ENCODE measurements around the gene HIVEP1. TPM values are rescaled to one million over a fixed set of nuclear protein-coding genes. Genes with fewer than 3 reads are reported as not detected.

HIVEP1 gene
- total and polyA plus RNA-seq, 7 experiments from 2014 or later, result 13.2 to 86.1 (median 31.5) TPM

DNA sequence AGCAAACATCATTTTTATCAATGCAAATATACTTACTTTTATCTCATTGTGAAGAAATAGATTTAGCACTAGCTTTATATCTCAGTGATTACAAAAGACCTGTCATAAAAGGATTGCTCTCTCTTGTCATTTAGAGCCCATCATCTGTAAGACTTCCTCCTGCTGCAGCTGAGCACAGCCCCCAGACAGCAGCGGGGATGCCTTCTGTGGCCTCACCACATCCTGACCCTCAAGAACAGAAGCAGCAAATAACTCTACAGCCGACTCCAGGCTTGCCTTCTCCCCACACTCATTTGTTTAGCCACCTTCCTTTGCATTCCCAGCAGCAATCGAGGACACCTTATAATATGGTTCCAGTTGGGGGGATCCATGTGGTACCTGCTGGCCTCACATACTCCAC, 151.0 kb downstream of the HIVEP1 start:
- H3K4me1 ChIP-seq (ENCODE audit: control insufficient read depth in 2 of 2, insufficient read depth in 2 of 2, low read length in 2 of 2), result peaks cover 14 to 20% of the 10 kb centered on the region in 2 donors
- Mint-ChIP-seq H3K36me3 (peaks cover 7 to 30% (median 22%) of the 10 kb centered on the region in 5 donors), H3K27ac (peak overlapping the region; percentile 14 to 90 (median 64)), H3K4me3 (peak overlapping the region; percentile 6 to 77 (median 62)), H3K4me1 (peaks cover 25 to 54% (median 42%) of the 10 kb centered on the region in 7 donors), H3K27me3 (no peaks in the 10 kb centered on the region), H3K9me3 (no peaks in the 10 kb centered on the region)
- POLR2A ChIA-PET, result no interaction called here
- H3K9me3 ChIP-seq (ENCODE audit: control insufficient read depth in 2 of 3, low read length in 3 of 3), result no peaks in the 10 kb centered on the region
- no peak overlapping the region for H3K27ac ChIP-seq (ENCODE audit: low read depth, low read length)
- H3K4me3 ChIP-seq (ENCODE audit: low read length), result no peak overlapping the region
- intact Hi-C loops (cut with micrococcal nuclease), result loop anchor here (1.0 to 5.0 kb wide), 3 partner anchors 24 to 66 kb away; no protein-coding TSS in a partner anchor
- no peaks in the 10 kb centered on the region for H3K27me3 ChIP-seq (ENCODE audit: control insufficient read depth in 2 of 2, insufficient read depth in 2 of 2, low read length in 2 of 2)
- H3K36me3 ChIP-seq (ENCODE audit: control insufficient read depth in 2 of 3, insufficient read depth in 3 of 3, low read length in 3 of 3), result peaks cover 0 to 20% (median 0%) of the 10 kb centered on the region in 3 experiments
- CTCF ChIA-PET, result interaction anchor here (1.0 kb wide), 2 partner anchors 9 to 149 kb away, joined by 3 to 4 read pairs; no protein-coding TSS in a partner anchor
- peak in 8 of 9 donors; percentile 24 to 76 (median 65) for DNase-seq
- peak; percentile 90 for ATAC-seq

DNA sequence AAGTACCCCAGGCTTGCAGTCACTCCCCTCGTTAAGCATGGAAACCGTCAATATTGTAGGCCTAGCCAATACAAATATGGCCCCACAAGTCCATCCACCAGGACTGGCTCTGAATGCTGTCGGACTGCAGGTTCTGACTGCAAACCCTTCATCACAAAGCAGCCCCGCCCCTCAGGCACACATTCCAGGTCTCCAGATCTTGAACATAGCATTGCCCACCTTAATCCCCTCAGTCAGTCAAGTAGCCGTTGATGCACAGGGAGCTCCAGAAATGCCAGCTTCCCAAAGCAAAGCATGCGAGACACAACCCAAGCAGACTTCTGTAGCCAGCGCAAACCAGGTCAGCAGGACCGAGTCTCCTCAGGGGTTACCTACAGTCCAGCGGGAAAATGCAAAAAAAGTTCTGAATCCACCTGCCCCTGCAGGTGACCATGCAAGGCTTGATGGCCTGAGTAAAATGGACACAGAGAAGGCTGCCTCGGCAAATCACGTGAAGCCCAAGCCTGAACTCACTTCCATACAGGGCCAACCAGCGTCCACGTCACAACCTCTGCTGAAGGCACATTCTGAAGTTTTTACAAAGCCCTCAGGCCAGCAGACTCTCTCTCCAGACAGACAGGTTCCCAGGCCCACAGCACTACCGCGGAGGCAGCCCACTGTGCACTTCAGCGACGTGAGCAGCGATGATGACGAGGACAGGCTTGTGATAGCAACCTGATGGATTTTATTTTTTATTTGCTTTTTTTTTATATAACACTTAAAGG, 151.8 kb downstream of the HIVEP1 start:
- Mint-ChIP-seq H3K27ac (peak overlapping the region in 4 of 9 donors; percentile 44 to 90 (median 58)), H3K4me1 (peaks cover 23 to 55% (median 41%) of the 10 kb centered on the region in 7 donors), H3K4me3 (peak overlapping the region in 6 of 10 donors; percentile 47 to 77 (median 62)), H3K27me3 (no peaks in the 10 kb centered on the region), H3K9me3 (no peaks in the 10 kb centered on the region), H3K36me3 (peaks cover 7 to 30% (median 22%) of the 10 kb centered on the region in 5 donors)
- no peak for ATAC-seq
- intact Hi-C loops (cut with micrococcal nuclease), result loop anchor here (1.0 to 5.0 kb wide), 3 partner anchors 25 to 67 kb away; no protein-coding TSS in a partner anchor
- no peak overlapping the region for H3K4me3 ChIP-seq (ENCODE audit: low read length)
- ChIA-PET CTCF (no interaction called here), POLR2A (no interaction called here)
- H3K9me3 ChIP-seq (ENCODE audit: control insufficient read depth in 2 of 3, low read length in 3 of 3), result no peaks in the 10 kb centered on the region
- peaks cover 0 to 20% (median 0%) of the 10 kb centered on the region in 3 experiments for H3K36me3 ChIP-seq (ENCODE audit: control insufficient read depth in 2 of 3, insufficient read depth in 3 of 3, low read length in 3 of 3)
- H3K27me3 ChIP-seq (ENCODE audit: control insufficient read depth in 2 of 2, insufficient read depth in 2 of 2, low read length in 2 of 2), result no peaks in the 10 kb centered on the region
- peaks cover 14 to 22% of the 10 kb centered on the region in 2 donors for H3K4me1 ChIP-seq (ENCODE audit: control insufficient read depth in 2 of 2, insufficient read depth in 2 of 2, low read length in 2 of 2)
- DNase-seq, result no peak
- H3K27ac ChIP-seq (ENCODE audit: low read depth, low read length), result no peak overlapping the region

DNA sequence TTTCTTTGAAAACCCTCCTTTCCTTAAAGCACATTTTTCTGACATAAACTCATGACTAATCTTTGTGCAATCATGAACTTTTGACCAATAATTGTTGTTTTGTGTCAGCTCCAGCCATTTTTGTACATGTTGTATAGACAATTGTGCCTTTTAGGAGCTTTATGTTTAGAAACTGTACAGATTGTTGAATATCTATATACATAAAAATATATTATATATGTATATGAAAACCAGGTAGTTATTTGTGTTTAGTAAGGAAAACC, 152.3 kb downstream of the HIVEP1 start:
- Histone ChIP-seq H3K36me3 (ENCODE audit: control insufficient read depth in 2 of 3, insufficient read depth in 3 of 3, low read length in 3 of 3) (peaks cover 0 to 20% (median 0%) of the 10 kb centered on the region in 3 experiments), H3K27me3 (ENCODE audit: control insufficient read depth in 2 of 2, insufficient read depth in 2 of 2, low read length in 2 of 2) (no peaks in the 10 kb centered on the region), H3K27ac (ENCODE audit: low read depth, low read length) (no peak overlapping the region), H3K9me3 (ENCODE audit: control insufficient read depth in 2 of 3, low read length in 3 of 3) (no peaks in the 10 kb centered on the region), H3K4me3 (ENCODE audit: low read length) (no peak overlapping the region), H3K4me1 (ENCODE audit: control insufficient read depth in 2 of 2, insufficient read depth in 2 of 2, low read length in 2 of 2) (peaks cover 17 to 27% of the 10 kb centered on the region in 2 donors)
- H3K27ac Mint-ChIP-seq, result no peak overlapping the region
- ATAC-seq (no peak), DNase-seq (no peak)
- H3K4me1 Mint-ChIP-seq, result peaks cover 26 to 57% (median 46%) of the 10 kb centered on the region in 7 donors
- H3K4me3 Mint-ChIP-seq, result no peak overlapping the region
- intact Hi-C loops (cut with micrococcal nuclease), result loop anchor here in 1 of 2 donors (5.0 kb wide), 1 partner anchor 67 kb away; no protein-coding TSS in a partner anchor
- no peaks in the 10 kb centered on the region for H3K27me3 Mint-ChIP-seq
- ChIA-PET CTCF (no interaction called here), POLR2A (no interaction called here)
- no peaks in the 10 kb centered on the region for H3K9me3 Mint-ChIP-seq
- peaks cover 7 to 30% (median 22%) of the 10 kb centered on the region in 5 donors for H3K36me3 Mint-ChIP-seq

DNA sequence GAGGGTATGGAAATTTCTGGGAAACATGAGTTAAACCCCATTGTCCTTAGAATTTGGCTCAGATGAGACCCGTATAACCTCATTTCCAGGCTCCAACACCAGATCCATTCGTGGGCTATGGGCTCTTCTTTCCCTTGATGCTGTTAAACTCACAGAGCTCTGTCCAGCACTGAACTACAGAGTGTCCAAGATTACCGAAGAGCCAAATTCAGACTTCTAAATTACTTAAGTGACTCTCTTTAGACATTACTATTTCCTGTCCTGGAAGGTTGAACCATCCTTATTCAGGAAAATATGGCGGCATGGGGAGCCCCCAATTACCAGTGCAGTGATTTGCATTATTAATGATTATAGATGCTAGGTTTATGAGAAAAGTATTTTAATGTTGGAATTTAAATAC, 153.2 kb downstream of the HIVEP1 start:
- Histone ChIP-seq H3K4me3 (ENCODE audit: low read length) (no peak overlapping the region), H3K9me3 (ENCODE audit: control insufficient read depth in 2 of 3, low read length in 3 of 3) (no peaks in the 10 kb centered on the region), H3K27me3 (ENCODE audit: control insufficient read depth in 2 of 2, insufficient read depth in 2 of 2, low read length in 2 of 2) (no peaks in the 10 kb centered on the region), H3K36me3 (ENCODE audit: control insufficient read depth in 2 of 3, insufficient read depth in 3 of 3, low read length in 3 of 3) (peaks cover 0 to 20% (median 0%) of the 10 kb centered on the region in 3 experiments), H3K4me1 (ENCODE audit: control insufficient read depth in 2 of 2, insufficient read depth in 2 of 2, low read length in 2 of 2) (peaks cover 18 to 28% of the 10 kb centered on the region in 2 donors), H3K27ac (ENCODE audit: low read depth, low read length) (no peak overlapping the region)
- DNase-seq, result no peak
- ChIA-PET POLR2A (no interaction called here), CTCF (no interaction called here)
- peaks cover 7 to 28% (median 20%) of the 10 kb centered on the region in 5 donors for H3K36me3 Mint-ChIP-seq
- H3K27me3 Mint-ChIP-seq, result no peaks in the 10 kb centered on the region
- H3K9me3 Mint-ChIP-seq, result no peaks in the 10 kb centered on the region
- intact Hi-C loops (cut with micrococcal nuclease), result no loop called here
- no peak for ATAC-seq
- H3K4me3 Mint-ChIP-seq, result no peak overlapping the region
- peaks cover 27 to 56% (median 49%) of the 10 kb centered on the region in 7 donors for H3K4me1 Mint-ChIP-seq
- peak overlapping the region in 1 of 9 donors; percentile 12 for H3K27ac Mint-ChIP-seq

DNA sequence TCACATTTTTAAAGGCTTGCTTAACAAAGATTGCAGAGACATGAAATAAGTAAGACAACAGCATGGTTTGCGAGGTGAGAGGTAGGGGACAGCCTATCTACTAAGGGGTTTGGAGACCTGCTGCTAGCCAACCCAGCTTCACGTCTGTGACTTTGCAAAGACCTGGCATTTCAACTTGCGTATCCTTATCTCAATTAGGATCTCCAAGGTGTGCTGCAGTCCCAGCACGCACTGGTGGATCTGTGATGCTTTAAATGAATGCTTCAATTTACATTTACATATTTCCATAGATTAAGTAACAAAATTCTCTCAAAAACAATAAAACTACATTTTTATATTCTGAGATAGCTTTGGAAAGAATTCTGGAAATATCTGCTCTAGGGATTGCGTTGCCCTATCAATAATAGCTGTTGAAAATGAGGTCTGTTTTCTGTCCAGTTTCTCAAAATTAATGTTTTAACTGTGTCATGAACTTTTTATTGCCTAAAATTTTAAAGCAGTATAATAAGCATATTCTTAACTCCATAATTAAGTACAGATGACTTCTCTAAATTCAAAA, 153.7 kb downstream of the HIVEP1 start:
- no peaks in the 10 kb centered on the region for H3K9me3 Mint-ChIP-seq
- H3K9me3 ChIP-seq (ENCODE audit: control insufficient read depth in 2 of 3, low read length in 3 of 3), result no peaks in the 10 kb centered on the region
- peaks cover 18 to 28% of the 10 kb centered on the region in 2 donors for H3K4me1 ChIP-seq (ENCODE audit: control insufficient read depth in 2 of 2, insufficient read depth in 2 of 2, low read length in 2 of 2)
- no peak for DNase-seq
- intact Hi-C loops (cut with micrococcal nuclease), result no loop called here
- ChIA-PET CTCF (no interaction called here), POLR2A (no interaction called here)
- H3K27me3 Mint-ChIP-seq, result no peaks in the 10 kb centered on the region
- no peaks in the 10 kb centered on the region for H3K27me3 ChIP-seq (ENCODE audit: control insufficient read depth in 2 of 2, insufficient read depth in 2 of 2, low read length in 2 of 2)
- H3K27ac ChIP-seq (ENCODE audit: low read depth, low read length), result no peak overlapping the region
- H3K4me3 Mint-ChIP-seq, result no peak overlapping the region
- H3K36me3 ChIP-seq (ENCODE audit: control insufficient read depth in 2 of 3, insufficient read depth in 3 of 3, low read length in 3 of 3), result peaks cover 0 to 20% (median 0%) of the 10 kb centered on the region in 3 experiments
- no peak overlapping the region for H3K4me3 ChIP-seq (ENCODE audit: low read length)
- H3K27ac Mint-ChIP-seq, result no peak overlapping the region
- H3K36me3 Mint-ChIP-seq, result peaks cover 7 to 26% (median 16%) of the 10 kb centered on the region in 5 donors
- peaks cover 27 to 51% (median 44%) of the 10 kb centered on the region in 7 donors for H3K4me1 Mint-ChIP-seq
- no peak for ATAC-seq

DNA sequence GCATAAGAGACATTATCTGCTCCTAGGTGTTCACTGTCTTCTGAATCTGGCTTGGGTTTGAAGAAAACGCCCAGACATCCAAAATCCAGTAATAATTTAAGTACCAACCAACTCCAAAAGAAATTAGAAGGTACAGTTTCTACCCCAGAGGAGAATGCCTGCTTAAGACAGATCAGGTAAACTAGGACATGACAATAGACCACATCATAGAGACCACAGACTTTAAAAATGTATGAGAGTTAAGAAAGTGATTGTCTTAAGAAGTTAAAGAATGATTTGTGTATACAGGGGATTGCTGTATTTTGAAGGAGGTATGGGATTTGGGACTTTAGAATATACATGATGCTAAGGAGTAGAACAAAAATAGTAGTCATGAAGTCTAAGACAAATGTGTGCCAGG, 157.3 kb downstream of the HIVEP1 start:
- H3K4me3 ChIP-seq (ENCODE audit: low read length), result no peak overlapping the region
- H3K36me3 ChIP-seq (ENCODE audit: control insufficient read depth in 2 of 3, insufficient read depth in 3 of 3, low read length in 3 of 3), result no peaks in the 10 kb centered on the region
- POLR2A ChIA-PET, result no interaction called here
- Mint-ChIP-seq H3K27me3 (peaks cover 0 to 12% (median 0%) of the 10 kb centered on the region in 5 donors), H3K36me3 (peaks cover 0 to 8% (median 5%) of the 10 kb centered on the region in 5 donors), H3K4me3 (no peak overlapping the region), H3K4me1 (peaks cover 4 to 17% (median 13%) of the 10 kb centered on the region in 7 donors), H3K9me3 (no peaks in the 10 kb centered on the region), H3K27ac (no peak overlapping the region)
- CTCF ChIA-PET, result interaction anchor here (0.6 kb wide), 1 partner anchor 1000 kb away, joined by 3 read pairs; no protein-coding TSS in a partner anchor
- intact Hi-C loops (cut with micrococcal nuclease), result no loop called here
- ATAC-seq (no peak), DNase-seq (peak in 4 of 9 donors; percentile 9 to 25 (median 16))
- H3K4me1 ChIP-seq (ENCODE audit: control insufficient read depth in 2 of 2, insufficient read depth in 2 of 2, low read length in 2 of 2), result peaks cover 4 to 7% of the 10 kb centered on the region in 2 donors
- no peaks in the 10 kb centered on the region for H3K27me3 ChIP-seq (ENCODE audit: control insufficient read depth in 2 of 2, insufficient read depth in 2 of 2, low read length in 2 of 2)
- H3K27ac ChIP-seq (ENCODE audit: low read depth, low read length), result no peak overlapping the region
- H3K9me3 ChIP-seq (ENCODE audit: control insufficient read depth in 2 of 3, low read length in 3 of 3), result no peaks in the 10 kb centered on the region
